K562 (cell line): Measurements from ENCODE around the gene STRN3. TPM values are rescaled to one million over a fixed set of nuclear protein-coding genes. Genes with fewer than 3 reads are reported as not detected.

Experiments
- BDP1 ChIP-seq: IDR thresholded peaks from 3 replicates; pipeline ENCODE4 v1.6.1; 2011; ENCODE audit not compliant: insufficient read length, insufficient read depth
- CBFA2T3 ChIP-seq: fragments of 450-650 bp; IDR thresholded peaks from 2 replicates; pipeline ENCODE4 v1.6.1; 2017
- CCAR2 ChIP-seq: fragments of 200-400 bp; formaldehyde crosslinking; IDR thresholded peaks from 2 replicates; pipeline ENCODE4 v1.6.1; 2017; ENCODE audit warnings: mild to moderate bottlenecking, low read depth, low read length
- GATAD2A ChIP-seq: fragments of 450-650 bp; IDR thresholded peaks from 2 replicates; pipeline ENCODE4 v1.6.1; 2017
- HDAC1 ChIP-seq, 2 experiments: fragments of 450-650 bp; IDR thresholded peaks; 2 replicates each; pipeline ENCODE4 v1.6.1; 2016 to 2017; ENCODE audit warnings: inconsistent platforms in 1 of 2, mild to moderate bottlenecking in 1 of 2, moderate library complexity in 1 of 2
- KDM1A ChIP-seq, 2 experiments: fragments of 450-650 bp; IDR thresholded peaks; 2 replicates each; pipeline ENCODE4 v1.6.1; 2016; ENCODE audit warnings: mild to moderate bottlenecking in 2 of 2
- MBD2 ChIP-seq: sonication (generic); IDR thresholded peaks from 2 replicates; pipeline ENCODE4 v1.6.1; 2016; ENCODE audit warnings: low read depth, borderline replicate concordance
- MCM5 ChIP-seq: fragments of 450-650 bp; IDR thresholded peaks from 2 replicates; pipeline ENCODE4 v1.6.1; 2016; ENCODE audit warnings: low read depth
- MEIS2 ChIP-seq: fragments of 450-650 bp; IDR thresholded peaks from 2 replicates; pipeline ENCODE4 v1.6.1; 2014; ENCODE audit warnings: mild to moderate bottlenecking; ENCODE audit not compliant: partially characterized antibody
- NELFE ChIP-seq: IDR thresholded peaks from 2 replicates; pipeline ENCODE4 v1.6.1; 2011; ENCODE audit warnings: mild to moderate bottlenecking; ENCODE audit not compliant: insufficient read depth, insufficient read length
- NFXL1 ChIP-seq: fragments of 450-650 bp; formaldehyde crosslinking; IDR thresholded peaks from 2 replicates; pipeline ENCODE4 v1.4.0; 2021; ENCODE audit warnings: mild to moderate bottlenecking
- POLR2B ChIP-seq: fragments of 450-650 bp; IDR thresholded peaks from 2 replicates; pipeline ENCODE4 v1.6.1; 2018; ENCODE audit warnings: low read depth; ENCODE audit not compliant: partially characterized antibody
- POU5F1 ChIP-seq: fragments of 150-350 bp; IDR thresholded peaks from 2 replicates; pipeline ENCODE4 v1.6.1; 2014; ENCODE audit warnings: borderline replicate concordance, low read length, low read depth, mild to moderate bottlenecking; ENCODE audit not compliant: partially characterized antibody
- PRMT5 ChIP-seq: sonication (generic); formaldehyde crosslinking; IDR thresholded peaks from 2 replicates; pipeline ENCODE4 v1.5.0; 2020; ENCODE audit warnings: missing genetic modification reagents
- RFX1 ChIP-seq: fragments of 450-650 bp; IDR thresholded peaks from 2 replicates; pipeline ENCODE4 v1.6.1; 2016; ENCODE audit warnings: mild to moderate bottlenecking, moderate library complexity
- SRSF3 ChIP-seq: fragments of 200-400 bp; formaldehyde crosslinking; IDR thresholded peaks from 2 replicates; pipeline ENCODE4 v1.6.1; 2016; ENCODE audit warnings: mild to moderate bottlenecking, low read length, moderate library complexity; ENCODE audit not compliant: insufficient read depth
- TAF15 ChIP-seq: fragments of 200-400 bp; formaldehyde crosslinking; IDR thresholded peaks from 2 replicates; pipeline ENCODE4 v1.6.1; 2017; ENCODE audit warnings: mild to moderate bottlenecking, low read depth, low read length, moderate library complexity
- TEAD1 ChIP-seq, 2 experiments: fragments of 450-650 bp in 1 of 2; sonication (generic) in 1 of 2; formaldehyde crosslinking; IDR thresholded peaks; 2 replicates each; pipeline versions ENCODE4 v1.4.0 to v1.8.0; 2020 to 2022; ENCODE audit warnings: mild to moderate bottlenecking in 2 of 2, missing genetic modification reagents in 1 of 2
- THRAP3 ChIP-seq: fragments of 450-650 bp; IDR thresholded peaks from 2 replicates; pipeline ENCODE4 v1.6.1; 2016; ENCODE audit warnings: mild to moderate bottlenecking, inconsistent platforms, borderline replicate concordance
- ZKSCAN1 ChIP-seq: fragments of 150-350 bp; IDR thresholded peaks from 2 replicates; pipeline ENCODE4 v1.6.1; 2016; ENCODE audit warnings: low read depth, low read length
- ZNF124 ChIP-seq: sonication (generic); formaldehyde crosslinking; IDR thresholded peaks from 2 replicates; pipeline ENCODE4 v1.8.1; 2022; ENCODE audit warnings: missing genetic modification reagents
- ZNF23 ChIP-seq: fragments of 250-450 bp; sonication (Bioruptor Pico); IDR thresholded peaks from 2 replicates; pipeline ENCODE4 v1.4.0; 2020; ENCODE audit warnings: mild to moderate bottlenecking
- ZNF512 ChIP-seq: IDR thresholded peaks from 2 replicates; pipeline ENCODE4 v1.6.1; 2016; ENCODE audit warnings: missing genetic modification characterization, missing compliant biosample characterization
- ZNF57 ChIP-seq: fragments of 450-650 bp; formaldehyde crosslinking; IDR thresholded peaks from 2 replicates; pipeline ENCODE4 v1.4.0; 2020; ENCODE audit warnings: mild to moderate bottlenecking, moderate library complexity
- ZNF740 ChIP-seq, 3 experiments: fragments of 200-800 bp in 1 of 3; sonication (Bioruptor generic) in 1 of 3; sonication (generic) in 1 of 3; formaldehyde crosslinking in 1 of 3; IDR thresholded peaks; 2 replicates each; pipeline versions ENCODE4 v1.6.1 to v1.8.0; 2016 to 2022; ENCODE audit warnings: mild to moderate bottlenecking in 2 of 3, missing compliant biosample characterization in 2 of 3, missing genetic modification characterization in 2 of 3, missing genetic modification reagents in 1 of 3
- ZNF785 ChIP-seq: fragments of 250-450 bp; sonication (Bioruptor Pico); IDR thresholded peaks from 2 replicates; pipeline ENCODE4 v1.4.0; 2020; ENCODE audit warnings: mild to moderate bottlenecking
- ZSCAN29 ChIP-seq: fragments of 450-650 bp; IDR thresholded peaks from 2 replicates; pipeline ENCODE4 v1.6.1; 2017
- ZSCAN32 ChIP-seq: fragments of 450-650 bp; formaldehyde crosslinking; IDR thresholded peaks from 2 replicates; pipeline ENCODE4 v1.4.0; 2020; ENCODE audit warnings: mild to moderate bottlenecking, moderate library complexity
- polyA plus RNA-seq, 8 experiments: library from polyadenylated mRNA; depleted of rRNA in 4 of 8; stranded (reverse) in 5 of 8; unstranded in 3 of 8; fragments of >200 nt; fragmentation: Nextera tagmentation in 2 of 8; fragmentation: Illumina TruSeq in 1 of 8; extraction: Ambion mirVana in 2 of 8; extraction: Trizol in 1 of 8; gene quantifications; 2 replicates each; pipeline versions ENCODE4 v1.2.1 to v1.2.3, GENCODE V29; 2011 to 2014; ENCODE audit warnings: inconsistent platforms in 1 of 8, missing spikeins in 1 of 8
- total RNA-seq, 7 experiments: library from RNA; depleted of rRNA in 6 of 7; stranded (reverse); fragments of >200 nt in 6 of 7; fragmentation: Illumina TruSeq in 2 of 7; extraction: Trizol in 2 of 7; gene quantifications; 2 replicates each; pipeline versions ENCODE4 v1.2.1 to v1.2.3, GENCODE V29; 2011 to 2021; ENCODE audit warnings: low replicate concordance in 1 of 7

Gene STRN3
- total and polyA plus RNA-seq, 9 of the 15 experiments (the other 6 are each of a cell fraction or from before 2014, with no cell fraction given) = 5.9 to 29.1 (median 16.0) TPM

GRCh38 chr14:31026450-31027235 is 464 bp upstream of the STRN3 start (continued):
- peak; percentile 73 for TF ChIP-seq CBFA2T3
- TF ChIP-seq HDAC1 (IDR thresholded peaks at IDR 0.05) = peak in 1 of 2 experiments; percentile 46; a peak in 1 of 4 replicates
- no peak; a peak in 1 of 4 replicates for TF ChIP-seq KDM1A (IDR thresholded peaks at IDR 0.05)
- no peak for TF ChIP-seq RFX1
- 0 out of 2 replicates have a peak, but pooled peaks have one; percentile 54 for TF ChIP-seq ZKSCAN1
- no peak for TF ChIP-seq CCAR2
- TF ChIP-seq ZNF57 (CRISPR knock-in tag) = no peak
- no peak for TF ChIP-seq PRMT5
- TF ChIP-seq POU5F1 = no peak
- TF ChIP-seq THRAP3 = no peak
- no peak for TF ChIP-seq ZSCAN32
- TF ChIP-seq SRSF3 = no peak
- TF ChIP-seq ZNF23 (CRISPR knock-in tag) = no peak
- TF ChIP-seq GATAD2A = no peak
- TF ChIP-seq MEIS2 = peak; percentile 20
- TF ChIP-seq NELFE = no peak
- no peak for TF ChIP-seq ZSCAN29
- TF ChIP-seq ZNF512 (tag) = no peak
- TF ChIP-seq TEAD1 (CRISPR knock-in tag; IDR thresholded peaks at IDR 0.05) = no peak
- no peak for TF ChIP-seq ZNF124 (CRISPR knock-in tag)
- TF ChIP-seq MBD2 = no peak
- no peak for TF ChIP-seq ZNF785 (CRISPR knock-in tag)
- no peak for TF ChIP-seq NFXL1 (CRISPR knock-in tag)
- no peak for TF ChIP-seq TAF15
- no peak; the same call in 1 of the 2 replicates for TF ChIP-seq ZNF740 (CRISPR knock-in tag; IDR thresholded peaks at IDR 0.05)
- no peak for TF ChIP-seq ZNF740 (tag; IDR thresholded peaks at IDR 0.05)
- TF ChIP-seq MCM5 = no peak
- no peak for TF ChIP-seq BDP1
- peak; percentile 43 for TF ChIP-seq POLR2B
